ENCODE results near the gene CECR2.

The CECR2 gene

GRCh38 chr22:17381192-17381913 lies 12.1 kb downstream of the CECR2 start:
- Histone ChIP-seq H3K9me3 (ENCODE audit: control insufficient read depth, low read length) (peaks cover 16% of the 10 kb centered on the region), H3K4me1 (ENCODE audit: control insufficient read depth, insufficient read depth, low read length) (no peaks in the 10 kb centered on the region), H3K36me3 (ENCODE audit: control insufficient read depth, insufficient read depth, low read length, severe bottlenecking) (no peaks in the 10 kb centered on the region), H3K9ac (ENCODE audit: low read length) (no peak overlapping the region), H3K27me3 (replicated peaks; ENCODE audit: control insufficient read depth, insufficient read depth, low read length) (peaks cover 17% of the 10 kb centered on the region), H3K4me3 (ENCODE audit: low read length) (no peak overlapping the region)
- no peak for DNase-seq (ENCODE audit: low read depth)

GRCh38 chr22:17384612-17385330 lies 15.5 kb downstream of the CECR2 start:
- H3K27me3 ChIP-seq (replicated peaks; ENCODE audit: control insufficient read depth, insufficient read depth, low read length) = peaks cover 15% of the 10 kb centered on the region
- H3K4me3 ChIP-seq (ENCODE audit: low read length) = no peak overlapping the region
- H3K36me3 ChIP-seq (ENCODE audit: control insufficient read depth, insufficient read depth, low read length, severe bottlenecking) = no peaks in the 10 kb centered on the region

GRCh38 chr22:17387356-17387755 lies 18.1 kb downstream of the CECR2 start:
- no peaks in the 10 kb centered on the region for H3K4me1 ChIP-seq (ENCODE audit: control insufficient read depth, insufficient read depth, low read length)
- H3K9ac ChIP-seq (ENCODE audit: low read length) = no peak overlapping the region
- peaks cover 5% of the 10 kb centered on the region for H3K27me3 ChIP-seq (replicated peaks; ENCODE audit: control insufficient read depth, insufficient read depth, low read length)
- no peak for DNase-seq (ENCODE audit: low read depth)
- H3K4me3 ChIP-seq (ENCODE audit: low read length) = no peak overlapping the region
- peaks cover 16% of the 10 kb centered on the region for H3K9me3 ChIP-seq (ENCODE audit: control insufficient read depth, low read length)
- H3K36me3 ChIP-seq (ENCODE audit: control insufficient read depth, insufficient read depth, low read length, severe bottlenecking) = no peaks in the 10 kb centered on the region

More at GRCh38 chr22:17384612-17385330, 15.5 kb downstream of the CECR2 start:
- Histone ChIP-seq H3K9ac (ENCODE audit: low read length) (no peak overlapping the region), H3K9me3 (ENCODE audit: control insufficient read depth, low read length) (peaks cover 16% of the 10 kb centered on the region), H3K4me1 (ENCODE audit: control insufficient read depth, insufficient read depth, low read length) (no peaks in the 10 kb centered on the region)
- no peak for DNase-seq (ENCODE audit: low read depth)

GRCh38 chr22:17388235-17388634 lies 19.0 kb downstream of the CECR2 start:
- Histone ChIP-seq H3K4me3 (ENCODE audit: low read length) (no peak overlapping the region), H3K4me1 (ENCODE audit: control insufficient read depth, insufficient read depth, low read length) (no peaks in the 10 kb centered on the region), H3K36me3 (ENCODE audit: control insufficient read depth, insufficient read depth, low read length, severe bottlenecking) (no peaks in the 10 kb centered on the region), H3K9me3 (ENCODE audit: control insufficient read depth, low read length) (peaks cover 16% of the 10 kb centered on the region), H3K27me3 (replicated peaks; ENCODE audit: control insufficient read depth, insufficient read depth, low read length) (peaks cover 5% of the 10 kb centered on the region), H3K9ac (ENCODE audit: low read length) (no peak overlapping the region)
- DNase-seq (ENCODE audit: low read depth) = no peak

GRCh38 chr22:17390087-17390486 lies 20.8 kb downstream of the CECR2 start:
- peaks cover 3% of the 10 kb centered on the region for H3K9me3 ChIP-seq (ENCODE audit: control insufficient read depth, low read length)
- no peaks in the 10 kb centered on the region for H3K36me3 ChIP-seq (ENCODE audit: control insufficient read depth, insufficient read depth, low read length, severe bottlenecking)
- H3K9ac ChIP-seq (ENCODE audit: low read length) = no peak overlapping the region
- H3K4me1 ChIP-seq (ENCODE audit: control insufficient read depth, insufficient read depth, low read length) = no peaks in the 10 kb centered on the region
- H3K27me3 ChIP-seq (replicated peaks; ENCODE audit: control insufficient read depth, insufficient read depth, low read length) = peaks cover 5% of the 10 kb centered on the region
- no peak overlapping the region for H3K4me3 ChIP-seq (ENCODE audit: low read length)
- no peak for DNase-seq (ENCODE audit: low read depth)

- no peaks in the 10 kb centered on the region for H3K36me3 ChIP-seq (ENCODE audit: control insufficient read depth, insufficient read depth, low read length, severe bottlenecking)
- no peak overlapping the region for H3K9ac ChIP-seq (ENCODE audit: low read length)
- H3K9me3 ChIP-seq (ENCODE audit: control insufficient read depth, low read length) = no peaks in the 10 kb centered on the region
- no peak for DNase-seq (ENCODE audit: low read depth)
- no peaks in the 10 kb centered on the region for H3K4me1 ChIP-seq (ENCODE audit: control insufficient read depth, insufficient read depth, low read length)
- no peak overlapping the region for H3K4me3 ChIP-seq (ENCODE audit: low read length)
- H3K27me3 ChIP-seq (replicated peaks; ENCODE audit: control insufficient read depth, insufficient read depth, low read length) = peaks cover 7% of the 10 kb centered on the region
These were observed 27.3 kb downstream of the CECR2 start for GRCh38 chr22:17396516-17396915.

- H3K36me3 ChIP-seq (ENCODE audit: control insufficient read depth, insufficient read depth, low read length, severe bottlenecking) = no peaks in the 10 kb centered on the region
- H3K27me3 ChIP-seq (replicated peaks; ENCODE audit: control insufficient read depth, insufficient read depth, low read length) = peaks cover 7% of the 10 kb centered on the region
- no peaks in the 10 kb centered on the region for H3K4me1 ChIP-seq (ENCODE audit: control insufficient read depth, insufficient read depth, low read length)
- H3K4me3 ChIP-seq (ENCODE audit: low read length) = no peak overlapping the region
- no peak for DNase-seq (ENCODE audit: low read depth)
- no peaks in the 10 kb centered on the region for H3K9me3 ChIP-seq (ENCODE audit: control insufficient read depth, low read length)
- no peak overlapping the region for H3K9ac ChIP-seq (ENCODE audit: low read length)
These were observed 28.7 kb downstream of the CECR2 start for GRCh38 chr22:17397756-17398547.

GRCh38 chr22:17400305-17400704 lies 31.0 kb downstream of the CECR2 start:
- Histone ChIP-seq H3K36me3 (ENCODE audit: control insufficient read depth, insufficient read depth, low read length, severe bottlenecking) (no peaks in the 10 kb centered on the region), H3K9ac (ENCODE audit: low read length) (no peak overlapping the region), H3K4me1 (ENCODE audit: control insufficient read depth, insufficient read depth, low read length) (no peaks in the 10 kb centered on the region), H3K27me3 (replicated peaks; ENCODE audit: control insufficient read depth, insufficient read depth, low read length) (peaks cover 7% of the 10 kb centered on the region), H3K9me3 (ENCODE audit: control insufficient read depth, low read length) (no peaks in the 10 kb centered on the region), H3K4me3 (ENCODE audit: low read length) (no peak overlapping the region)
- no peak for DNase-seq (ENCODE audit: low read depth)

GRCh38 chr22:17401728-17402127 lies 32.5 kb downstream of the CECR2 start:
- no peaks in the 10 kb centered on the region for H3K36me3 ChIP-seq (ENCODE audit: control insufficient read depth, insufficient read depth, low read length, severe bottlenecking)
- DNase-seq (ENCODE audit: low read depth) = no peak
- peaks cover 5% of the 10 kb centered on the region for H3K27me3 ChIP-seq (replicated peaks; ENCODE audit: control insufficient read depth, insufficient read depth, low read length)
- no peaks in the 10 kb centered on the region for H3K9me3 ChIP-seq (ENCODE audit: control insufficient read depth, low read length)
- H3K4me1 ChIP-seq (ENCODE audit: control insufficient read depth, insufficient read depth, low read length) = peaks cover 2% of the 10 kb centered on the region
- no peak overlapping the region for H3K9ac ChIP-seq (ENCODE audit: low read length)
- no peak overlapping the region for H3K4me3 ChIP-seq (ENCODE audit: low read length)

- H3K9ac ChIP-seq (ENCODE audit: low read length) = no peak overlapping the region
- no peaks in the 10 kb centered on the region for H3K36me3 ChIP-seq (ENCODE audit: control insufficient read depth, insufficient read depth, low read length, severe bottlenecking)
- no peak for DNase-seq (ENCODE audit: low read depth)
- H3K4me1 ChIP-seq (ENCODE audit: control insufficient read depth, insufficient read depth, low read length) = peaks cover 6% of the 10 kb centered on the region
- H3K4me3 ChIP-seq (ENCODE audit: low read length) = no peak overlapping the region
- H3K27me3 ChIP-seq (replicated peaks; ENCODE audit: control insufficient read depth, insufficient read depth, low read length) = peaks cover 3% of the 10 kb centered on the region
- no peaks in the 10 kb centered on the region for H3K9me3 ChIP-seq (ENCODE audit: control insufficient read depth, low read length)
These were observed 33.0 kb downstream of the CECR2 start for GRCh38 chr22:17402293-17402692.

GRCh38 chr22:17403906-17404305 lies 34.6 kb downstream of the CECR2 start:
- H3K27me3 ChIP-seq (replicated peaks; ENCODE audit: control insufficient read depth, insufficient read depth, low read length) = no peaks in the 10 kb centered on the region
- H3K4me3 ChIP-seq (ENCODE audit: low read length) = no peak overlapping the region
- no peak for DNase-seq (ENCODE audit: low read depth)
- no peaks in the 10 kb centered on the region for H3K36me3 ChIP-seq (ENCODE audit: control insufficient read depth, insufficient read depth, low read length, severe bottlenecking)
- H3K4me1 ChIP-seq (ENCODE audit: control insufficient read depth, insufficient read depth, low read length) = peaks cover 6% of the 10 kb centered on the region
- no peaks in the 10 kb centered on the region for H3K9me3 ChIP-seq (ENCODE audit: control insufficient read depth, low read length)
- no peak overlapping the region for H3K9ac ChIP-seq (ENCODE audit: low read length)

All from adipocyte (in vitro differentiated cells).